Measurements from ENCODE around the gene CPN2. TPM values are rescaled to one million over a fixed set of nuclear protein-coding genes. Genes with fewer than 3 reads are reported as not detected.
A peak's percentile ranks its signal among the peaks of the same experiment; 100 is the strongest.

The CPN2 gene
- total and polyA plus RNA-seq, 4 donors, result not detected

DNA sequence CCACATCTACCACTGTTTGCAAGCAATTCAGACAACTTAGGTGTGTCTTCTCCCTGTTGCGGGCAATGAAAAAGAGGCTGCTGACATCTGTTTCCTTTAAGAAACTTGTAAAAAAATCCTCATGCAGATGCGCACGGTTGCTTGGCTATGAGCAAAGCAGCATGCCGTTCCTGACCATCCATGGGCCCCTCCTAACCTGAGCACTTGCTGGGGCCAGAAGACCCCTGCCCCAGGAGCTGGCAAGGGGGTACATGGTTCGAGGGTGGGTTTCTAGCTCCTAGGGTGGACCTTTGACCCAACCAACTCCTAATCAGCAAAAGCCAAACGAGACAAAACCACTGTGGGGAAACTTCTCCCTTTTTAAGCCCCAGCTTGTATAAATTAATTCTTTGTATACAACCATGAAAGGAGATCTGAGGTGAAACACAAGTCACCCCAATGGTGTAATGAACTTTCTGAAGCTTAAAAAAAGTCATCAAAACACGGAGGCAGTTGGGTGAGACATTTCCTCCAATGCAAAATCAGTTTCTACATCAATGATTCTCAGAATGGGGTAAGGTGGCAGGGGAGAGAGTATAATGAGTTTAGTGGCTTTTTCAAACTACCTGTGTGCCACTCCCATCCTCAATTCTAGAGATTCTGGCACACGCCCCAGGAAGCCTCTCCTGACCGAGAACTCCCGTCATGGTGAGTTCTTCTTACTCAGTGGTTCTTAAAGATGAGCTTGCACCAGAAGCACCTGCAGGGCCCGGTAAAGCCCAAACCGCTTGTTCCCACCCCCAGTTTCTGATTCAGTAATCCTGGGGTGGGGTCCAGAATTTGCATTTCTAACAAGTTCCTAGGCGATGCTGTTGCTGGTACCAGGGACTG is 44.1 kb downstream of the CPN2 start:
- H3K27me3 ChIP-seq (ENCODE audit: control insufficient read depth in 3 of 3, insufficient read depth in 3 of 3, low read length in 2 of 3), result no peaks in the 10 kb centered on the region
- H3K4me3 ChIP-seq, result no peak overlapping the region
- H3K9me3 ChIP-seq (ENCODE audit: control insufficient read depth in 4 of 4, insufficient read depth in 3 of 4, low read length in 3 of 4), result peaks cover 0 to 1% (median 0%) of the 10 kb centered on the region in 4 donors
- no peaks in the 10 kb centered on the region for H3K36me3 ChIP-seq (ENCODE audit: control insufficient read depth in 4 of 4, insufficient read depth in 4 of 4, low read length in 4 of 4)
- WGBS, 2 donors, result 30 to 49% methylated on average over 13 of the region's 13 CpGs
- H3K27ac ChIP-seq (ENCODE audit: low read depth in 1 of 2, low read length in 1 of 2), result no peak overlapping the region
- no peak for ATAC-seq (ENCODE audit: insufficient read depth, low FRiP score)
- no peak for TF ChIP-seq CTCF (IDR thresholded peaks at IDR 0.05; ENCODE audit: control extremely low read depth, extremely low read depth)
- H3K4me1 ChIP-seq (ENCODE audit: control insufficient read depth in 5 of 5, insufficient read depth in 5 of 5, low read length in 5 of 5), result peaks cover 0 to 39% (median 9%) of the 10 kb centered on the region in 5 donors
- no peak overlapping the region for H3K9ac ChIP-seq (ENCODE audit: insufficient read depth in 1 of 2, low read length in 2 of 2)
- DNase-seq, result peak in 1 of 3 donors; percentile 9

GRCh38 chr3:194306109-194306686 is 44.9 kb downstream of the CPN2 start:
- no peak for ATAC-seq (ENCODE audit: insufficient read depth, low FRiP score)
- peaks cover 0 to 32% (median 9%) of the 10 kb centered on the region in 5 donors for H3K4me1 ChIP-seq (ENCODE audit: control insufficient read depth in 5 of 5, insufficient read depth in 5 of 5, low read length in 5 of 5)
- 15 to 39% methylated on average over 11 of the region's 11 CpGs for whole genome bisulfite sequencing, 2 donors
- no peaks in the 10 kb centered on the region for H3K27me3 ChIP-seq (ENCODE audit: control insufficient read depth in 3 of 3, insufficient read depth in 3 of 3, low read length in 2 of 3)
- no peak overlapping the region for H3K9ac ChIP-seq (ENCODE audit: insufficient read depth in 1 of 2, low read length in 2 of 2)
- no peak overlapping the region for H3K27ac ChIP-seq (ENCODE audit: low read depth in 1 of 2, low read length in 1 of 2)
- H3K9me3 ChIP-seq (ENCODE audit: control insufficient read depth in 4 of 4, insufficient read depth in 3 of 4, low read length in 3 of 4), result peaks cover 0 to 2% (median 0%) of the 10 kb centered on the region in 4 donors
- peak in 2 of 3 donors; percentile 39 to 63 for DNase-seq
- no peaks in the 10 kb centered on the region for H3K36me3 ChIP-seq (ENCODE audit: control insufficient read depth in 4 of 4, insufficient read depth in 4 of 4, low read length in 4 of 4)
- H3K4me3 ChIP-seq, result no peak overlapping the region
- no peak for TF ChIP-seq CTCF (IDR thresholded peaks at IDR 0.05; ENCODE audit: control extremely low read depth, extremely low read depth)

- H3K27ac ChIP-seq (ENCODE audit: low read depth in 1 of 2, low read length in 1 of 2), result no peak overlapping the region
- peaks cover 0 to 2% (median 0%) of the 10 kb centered on the region in 4 donors for H3K9me3 ChIP-seq (ENCODE audit: control insufficient read depth in 4 of 4, insufficient read depth in 3 of 4, low read length in 3 of 4)
- DNase-seq, result peak in 1 of 3 donors; percentile 9
- H3K9ac ChIP-seq (ENCODE audit: insufficient read depth in 1 of 2, low read length in 2 of 2), result no peak overlapping the region
- no peak for ATAC-seq (ENCODE audit: insufficient read depth, low FRiP score)
- no peaks in the 10 kb centered on the region for H3K36me3 ChIP-seq (ENCODE audit: control insufficient read depth in 4 of 4, insufficient read depth in 4 of 4, low read length in 4 of 4)
- WGBS, 2 donors, result 84 to 90% methylated on average over 11 of the region's 11 CpGs
- no peaks in the 10 kb centered on the region for H3K27me3 ChIP-seq (ENCODE audit: control insufficient read depth in 3 of 3, insufficient read depth in 3 of 3, low read length in 2 of 3)
- peaks cover 0 to 32% (median 10%) of the 10 kb centered on the region in 5 donors for H3K4me1 ChIP-seq (ENCODE audit: control insufficient read depth in 5 of 5, insufficient read depth in 5 of 5, low read length in 5 of 5)
- no peak overlapping the region for H3K4me3 ChIP-seq
- no peak for TF ChIP-seq CTCF (IDR thresholded peaks at IDR 0.05; ENCODE audit: control extremely low read depth, extremely low read depth)
These were observed 45.6 kb downstream of the CPN2 start for GRCh38 chr3:194305356-194306108.

Measured in lung (tissue), 12 donors.